Measurements from ENCODE around the gene ZNF324B. TPM values are rescaled to one million over a fixed set of nuclear protein-coding genes. Genes with fewer than 3 reads are reported as not detected.
"Not testable (repeated sequence)": the region's sequence is repeated elsewhere in the genome, so short reads cannot be mapped to it uniquely, and the experiment has no call there.

ZNF324B gene
- 0.98 and 3.8 TPM in 2 replicates for total RNA-seq

DNA sequence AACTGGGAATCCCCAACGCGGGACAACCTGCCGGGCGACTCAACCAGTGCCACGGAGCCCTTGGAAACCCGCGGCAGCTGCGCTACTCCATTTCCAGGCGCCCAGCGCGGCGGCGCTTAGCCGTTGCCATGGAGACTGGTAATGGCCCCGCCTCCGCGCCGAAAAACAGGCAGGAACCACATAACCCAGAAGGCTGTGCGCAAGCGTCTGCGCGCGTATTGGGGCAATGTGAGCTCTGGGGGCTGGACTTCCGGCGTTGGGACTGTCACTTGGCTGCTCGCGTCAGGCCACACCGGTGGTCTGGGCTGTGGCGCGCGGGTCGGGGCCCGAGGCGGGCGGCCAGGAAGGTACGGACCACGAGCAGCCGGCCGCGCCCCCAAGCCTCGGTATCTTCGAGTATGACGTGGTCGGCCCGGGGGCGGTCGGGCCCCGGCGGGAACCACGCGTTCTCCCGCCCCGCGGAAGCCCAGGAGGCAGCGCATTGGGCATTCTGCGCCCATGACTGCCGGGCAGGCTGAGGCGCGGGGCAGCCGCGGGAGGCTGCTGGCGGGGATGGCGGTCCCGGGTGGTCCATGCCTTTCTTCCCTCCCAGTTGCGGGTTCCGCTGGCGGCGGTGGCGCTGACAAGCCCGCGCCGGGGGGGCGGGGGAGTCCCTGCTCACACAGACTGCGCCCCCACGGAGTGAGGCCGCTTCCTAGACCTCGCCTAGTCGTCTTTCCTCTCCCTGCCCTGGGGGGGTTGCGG is at the start of gene ZNF324B:
TSS of gene ZNF324B (plus strand) at position 265 of the 744 bp plus-strand sequence. CDS start 2,080 bp downstream, outside the sequence.
- TF ChIP-seq, protein P1, sequence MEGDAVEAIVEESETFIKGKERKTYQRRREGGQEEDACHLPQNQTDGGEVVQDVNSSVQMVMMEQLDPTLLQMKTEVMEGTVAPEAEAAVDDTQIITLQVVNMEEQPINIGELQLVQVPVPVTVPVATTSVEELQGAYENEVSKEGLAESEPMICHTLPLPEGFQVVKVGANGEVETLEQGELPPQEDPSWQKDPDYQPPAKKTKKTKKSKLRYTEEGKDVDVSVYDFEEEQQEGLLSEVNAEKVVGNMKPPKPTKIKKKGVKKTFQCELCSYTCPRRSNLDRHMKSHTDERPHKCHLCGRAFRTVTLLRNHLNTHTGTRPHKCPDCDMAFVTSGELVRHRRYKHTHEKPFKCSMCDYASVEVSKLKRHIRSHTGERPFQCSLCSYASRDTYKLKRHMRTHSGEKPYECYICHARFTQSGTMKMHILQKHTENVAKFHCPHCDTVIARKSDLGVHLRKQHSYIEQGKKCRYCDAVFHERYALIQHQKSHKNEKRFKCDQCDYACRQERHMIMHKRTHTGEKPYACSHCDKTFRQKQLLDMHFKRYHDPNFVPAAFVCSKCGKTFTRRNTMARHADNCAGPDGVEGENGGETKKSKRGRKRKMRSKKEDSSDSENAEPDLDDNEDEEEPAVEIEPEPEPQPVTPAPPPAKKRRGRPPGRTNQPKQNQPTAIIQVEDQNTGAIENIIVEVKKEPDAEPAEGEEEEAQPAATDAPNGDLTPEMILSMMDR (conservative IDR thresholded peaks at IDR 0.05; ENCODE audit: low read depth, low read length) = no peak
- peak within 1 kb of the TSS; percentile 88 for H3K4me3 ChIP-seq (ENCODE audit: low read depth, low read length)
- DNase-seq (ENCODE audit: low read depth) = no peak

DNA sequence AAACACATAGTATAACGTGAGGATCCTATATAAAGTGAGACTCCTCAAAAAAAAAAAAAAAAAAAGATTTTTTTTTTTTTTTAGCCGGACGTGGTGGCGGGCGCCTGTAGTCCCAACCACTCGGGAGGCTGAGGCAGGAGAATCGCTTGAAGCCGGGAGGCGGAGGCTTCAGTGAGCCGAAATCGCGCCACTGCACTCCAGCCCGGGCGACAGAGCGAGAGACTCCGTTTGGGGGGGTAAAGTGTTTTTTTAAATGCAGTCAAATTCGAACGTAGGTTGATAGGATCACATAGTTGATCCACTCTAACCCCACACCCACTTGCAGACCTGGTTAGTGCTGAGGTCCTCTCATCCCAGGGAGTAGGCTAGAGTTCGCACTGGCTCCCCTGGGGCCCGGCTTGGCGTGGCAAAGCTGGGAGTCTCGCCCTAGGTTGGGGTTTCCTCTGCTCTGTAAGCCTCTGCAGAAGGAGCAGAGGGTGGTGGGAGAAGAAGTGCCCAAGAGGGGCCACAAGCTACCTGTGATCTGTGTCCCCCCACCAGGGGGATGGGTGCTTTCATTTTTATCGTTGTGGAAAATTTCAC is 49.5 kb upstream of the ZNF324B start:
- peak overlapping the region; percentile 84 for H3K4me3 ChIP-seq (ENCODE audit: low read depth, low read length)
- DNase-seq (ENCODE audit: low read depth) = no peak
- TF ChIP-seq, protein P1 (conservative IDR thresholded peaks at IDR 0.05; ENCODE audit: low read depth, low read length) = no peak

GRCh38 chr19:58403920-58404478 is 47.4 kb upstream of the ZNF324B start:
- DNase-seq (ENCODE audit: low read depth); H3K4me3 ChIP-seq (ENCODE audit: low read depth, low read length): not testable (repeated sequence)

GRCh38 chr19:58406818-58407657 is 44.4 kb upstream of the ZNF324B start:
- DNase-seq (ENCODE audit: low read depth) = no peak
- H3K4me3 ChIP-seq (ENCODE audit: low read depth, low read length) = peak overlapping the region; percentile 98
- TF ChIP-seq, protein P1 (conservative IDR thresholded peaks at IDR 0.05; ENCODE audit: low read depth, low read length) = peak; percentile 62

DNA sequence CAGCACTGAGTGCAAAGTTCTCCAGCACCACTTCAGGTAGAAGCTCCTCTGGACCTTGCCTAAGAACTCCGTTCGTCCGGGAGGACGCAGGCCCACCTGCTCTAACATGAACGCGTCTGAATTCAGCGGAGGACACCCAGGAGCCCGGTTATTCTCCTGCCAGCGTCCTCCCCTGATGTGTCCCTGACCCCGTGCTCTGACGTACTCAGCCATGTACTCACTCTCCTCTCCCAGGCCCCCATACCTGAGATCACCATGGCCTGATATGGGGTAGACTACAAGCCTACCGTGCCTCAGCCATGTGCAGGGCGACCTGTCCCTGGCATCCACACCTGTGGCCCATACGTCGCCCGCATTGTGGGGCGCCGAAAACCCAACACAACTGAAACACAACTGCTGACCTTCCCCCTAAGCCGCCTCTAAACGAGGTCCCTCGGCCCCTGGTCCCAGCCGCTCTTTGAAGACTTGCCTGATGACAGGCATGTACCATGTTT is 43.7 kb upstream of the ZNF324B start:
- DNase-seq (ENCODE audit: low read depth) = no peak
- TF ChIP-seq, protein P1 (conservative IDR thresholded peaks at IDR 0.05; ENCODE audit: low read depth, low read length) = no peak
- H3K4me3 ChIP-seq (ENCODE audit: low read depth, low read length) = peak overlapping the region; percentile 98

GRCh38 chr19:58408152-58409009 is 43.0 kb upstream of the ZNF324B start, which contains the start of gene ZNF584:
Gene ZNF584 (plus strand): TSS chr19:58408649. CDS start chr19:58409148, 499 bp downstream.
- DNase-seq (ENCODE audit: low read depth) = peak; percentile 44
- H3K4me3 ChIP-seq (ENCODE audit: low read depth, low read length) = peak within 1 kb of the TSS; percentile 98
- TF ChIP-seq, protein P1 (conservative IDR thresholded peaks at IDR 0.05; ENCODE audit: low read depth, low read length) = peak; percentile 5
